Osteoblast (primary cell): ENCODE measurements around the gene FTO. TPM values are rescaled to one million over a fixed set of nuclear protein-coding genes. Genes with fewer than 3 reads are reported as not detected.

ENCODE experiments used
- DNase-seq: peaks from one replicate; pipeline ENCODE4 v3.0.0; 2011; ENCODE audit warnings: low spot score, mixed read lengths; ENCODE audit not compliant: insufficient read length; ENCODE audit errors: missing footprints
- H2AFZ ChIP-seq: 2 replicates; pipeline ENCODE4 v1.6.0; 2011; ENCODE audit warnings: mild to moderate bottlenecking, low read length
- H3K27ac ChIP-seq: 2 replicates; pipeline ENCODE4 v1.5.1; 2011; ENCODE audit warnings: mild to moderate bottlenecking, low read depth, low read length, moderate library complexity
- H3K27me3 ChIP-seq: 2 replicates; pipeline ENCODE4 v1.6.0; 2012; ENCODE audit warnings: mild to moderate bottlenecking, control low read depth, inconsistent platforms, low read length, moderate library complexity; ENCODE audit not compliant: insufficient read depth
- H3K36me3 ChIP-seq: 2 replicates; pipeline ENCODE4 v1.5.1; 2011; ENCODE audit warnings: mild to moderate bottlenecking, low read length, control low read depth, moderate library complexity; ENCODE audit not compliant: insufficient read depth
- H3K4me1 ChIP-seq: 2 replicates; pipeline ENCODE4 v1.5.1; 2011; ENCODE audit warnings: mild to moderate bottlenecking, low read length, control low read depth, moderate library complexity; ENCODE audit not compliant: insufficient read depth
- H3K4me2 ChIP-seq: 2 replicates; pipeline ENCODE4 v1.6.0; 2011; ENCODE audit warnings: mild to moderate bottlenecking, low read length; ENCODE audit not compliant: insufficient read depth
- H3K4me3 ChIP-seq: fragments of 200-600 bp; sonication (generic); 3 replicates; pipeline ENCODE4 v1.5.1; 2012; ENCODE audit warnings: mild to moderate bottlenecking, low read length, inconsistent platforms; ENCODE audit not compliant: insufficient read depth
- H3K79me2 ChIP-seq: 2 replicates; pipeline ENCODE4 v1.6.0; 2012; ENCODE audit warnings: mild to moderate bottlenecking, low read length, control low read depth, inconsistent platforms; ENCODE audit not compliant: insufficient read depth
- H3K9me3 ChIP-seq: 2 replicates; pipeline ENCODE4 v1.5.1; 2011; ENCODE audit warnings: low read depth, low read length, control low read depth
- H4K20me1 ChIP-seq: 2 replicates; pipeline ENCODE4 v1.6.0; 2012; ENCODE audit warnings: mild to moderate bottlenecking, low read length, control low read depth; ENCODE audit not compliant: insufficient read depth
- CTCF ChIP-seq: IDR thresholded peaks from 2 replicates; pipeline ENCODE4 v1.5.1; 2011; ENCODE audit warnings: mild to moderate bottlenecking, low read depth, low read length, moderate library complexity; ENCODE audit errors: extremely low read depth
- total RNA-seq: library from RNA; depleted of rRNA; stranded (reverse); fragments of >200 nt; gene quantifications from 2 replicates; pipeline ENCODE4 v1.2.3, GENCODE V29; 2012

The FTO gene
- total RNA-seq, 1 donor = 152 TPM

GRCh38 chr16:53707671-53708070 lies 3.7 kb downstream of the FTO start:
- DNase-seq = no peak
- Histone ChIP-seq H4K20me1 (peaks cover 8% of the 10 kb centered on the region), H3K36me3 (peaks cover 4% of the 10 kb centered on the region), H3K4me2 (no peak overlapping the region), H3K27me3 (no peaks in the 10 kb centered on the region), H3K79me2 (peaks cover 89% of the 10 kb centered on the region), H2AFZ (no peak overlapping the region), H3K9me3 (no peaks in the 10 kb centered on the region), H3K4me3 (no peak overlapping the region), H3K4me1 (peaks cover 14% of the 10 kb centered on the region), H3K27ac (no peak overlapping the region)
- no peak for TF ChIP-seq CTCF

- H2AFZ ChIP-seq = no peak overlapping the region
- H3K4me1 ChIP-seq = peaks cover 9% of the 10 kb centered on the region
- H3K27me3 ChIP-seq = no peaks in the 10 kb centered on the region
- DNase-seq = no peak
- H3K4me2 ChIP-seq = no peak overlapping the region
- TF ChIP-seq CTCF = no peak
- H3K27ac ChIP-seq = no peak overlapping the region
- H3K4me3 ChIP-seq = no peak overlapping the region
- no peaks in the 10 kb centered on the region for H3K9me3 ChIP-seq
- H3K79me2 ChIP-seq = peaks cover 89% of the 10 kb centered on the region
- H3K36me3 ChIP-seq = peaks cover 4% of the 10 kb centered on the region
- peaks cover 10% of the 10 kb centered on the region for H4K20me1 ChIP-seq
Measured at GRCh38 chr16:53708490-53708889, 4.5 kb downstream of the FTO start.

DNA sequence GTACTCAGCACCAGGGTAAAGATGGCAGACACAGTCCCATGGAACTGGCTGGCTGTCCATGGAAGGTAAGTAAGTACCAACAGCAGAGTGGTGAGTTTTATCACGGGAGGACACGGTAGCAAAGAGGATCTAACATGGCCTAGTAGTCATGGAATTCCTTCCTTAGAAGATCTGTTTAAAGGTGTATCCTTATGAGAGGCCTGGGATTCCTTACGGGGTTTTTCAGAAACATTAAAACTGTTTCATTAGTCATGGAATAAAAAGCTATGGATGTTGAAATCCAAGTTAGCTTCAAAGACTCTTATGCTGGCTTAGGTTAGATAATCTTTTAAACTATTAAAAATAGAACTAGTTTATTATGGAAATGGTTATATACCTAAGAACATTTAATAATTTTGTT lies 7.4 kb downstream of the FTO start:
- DNase-seq = no peak
- Histone ChIP-seq H3K4me1 (no peaks in the 10 kb centered on the region), H3K36me3 (peaks cover 4% of the 10 kb centered on the region), H4K20me1 (peaks cover 18% of the 10 kb centered on the region), H2AFZ (no peak overlapping the region), H3K9me3 (no peaks in the 10 kb centered on the region), H3K27me3 (no peaks in the 10 kb centered on the region), H3K79me2 (peaks cover 92% of the 10 kb centered on the region), H3K4me2 (no peak overlapping the region), H3K27ac (no peak overlapping the region), H3K4me3 (no peak overlapping the region)
- no peak for TF ChIP-seq CTCF

GRCh38 chr16:53712065-53712464 lies 8.1 kb downstream of the FTO start:
- no peak for TF ChIP-seq CTCF
- no peak overlapping the region for H3K27ac ChIP-seq
- no peak overlapping the region for H3K4me3 ChIP-seq
- H3K27me3 ChIP-seq = no peaks in the 10 kb centered on the region
- H3K79me2 ChIP-seq = peaks cover 87% of the 10 kb centered on the region
- no peaks in the 10 kb centered on the region for H3K9me3 ChIP-seq
- peaks cover 18% of the 10 kb centered on the region for H4K20me1 ChIP-seq
- no peak overlapping the region for H2AFZ ChIP-seq
- no peaks in the 10 kb centered on the region for H3K36me3 ChIP-seq
- no peak for DNase-seq
- H3K4me2 ChIP-seq = no peak overlapping the region
- no peaks in the 10 kb centered on the region for H3K4me1 ChIP-seq
